GM12801 (cell line): Measurements from ENCODE around the gene KRT17.

Experiments
- TF ChIP-seq, protein P1 (sequence below): IDR thresholded peaks from one replicate; pipeline ENCODE4 v1.5.1; 2011; ENCODE audit warnings: control low read depth; ENCODE audit not compliant: insufficient read length; ENCODE audit errors: extremely low read depth

KRT17 gene

DNA sequence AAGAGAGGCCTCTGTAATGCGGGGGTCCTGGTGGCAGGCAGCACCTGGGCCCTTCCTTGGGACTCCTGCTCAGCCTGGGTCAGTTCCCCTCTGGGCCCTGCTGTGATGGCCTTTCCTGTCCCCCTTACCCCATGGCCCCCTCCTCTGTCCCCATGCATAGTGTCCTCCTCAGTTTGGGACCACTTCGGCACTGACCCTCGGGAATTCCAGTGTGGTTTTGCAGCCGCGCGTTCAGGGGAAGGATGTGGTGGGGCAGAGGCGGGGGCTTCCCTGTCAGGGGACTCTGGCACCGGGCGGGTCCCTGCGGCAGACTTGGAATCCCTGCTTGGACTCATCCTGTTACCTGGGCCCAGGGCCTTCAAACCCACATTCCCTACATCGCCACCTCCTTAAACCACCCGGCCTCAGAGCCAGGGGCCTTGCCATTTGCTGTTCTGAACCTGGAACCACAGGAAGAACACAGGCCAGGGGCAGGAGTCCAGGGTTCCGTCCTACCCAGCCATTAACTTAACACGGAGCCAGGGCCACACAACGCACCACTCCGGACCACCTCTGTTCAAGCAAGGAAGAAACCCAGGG, 32.9 kb upstream of the KRT17 start:
- TF ChIP-seq, protein P1, sequence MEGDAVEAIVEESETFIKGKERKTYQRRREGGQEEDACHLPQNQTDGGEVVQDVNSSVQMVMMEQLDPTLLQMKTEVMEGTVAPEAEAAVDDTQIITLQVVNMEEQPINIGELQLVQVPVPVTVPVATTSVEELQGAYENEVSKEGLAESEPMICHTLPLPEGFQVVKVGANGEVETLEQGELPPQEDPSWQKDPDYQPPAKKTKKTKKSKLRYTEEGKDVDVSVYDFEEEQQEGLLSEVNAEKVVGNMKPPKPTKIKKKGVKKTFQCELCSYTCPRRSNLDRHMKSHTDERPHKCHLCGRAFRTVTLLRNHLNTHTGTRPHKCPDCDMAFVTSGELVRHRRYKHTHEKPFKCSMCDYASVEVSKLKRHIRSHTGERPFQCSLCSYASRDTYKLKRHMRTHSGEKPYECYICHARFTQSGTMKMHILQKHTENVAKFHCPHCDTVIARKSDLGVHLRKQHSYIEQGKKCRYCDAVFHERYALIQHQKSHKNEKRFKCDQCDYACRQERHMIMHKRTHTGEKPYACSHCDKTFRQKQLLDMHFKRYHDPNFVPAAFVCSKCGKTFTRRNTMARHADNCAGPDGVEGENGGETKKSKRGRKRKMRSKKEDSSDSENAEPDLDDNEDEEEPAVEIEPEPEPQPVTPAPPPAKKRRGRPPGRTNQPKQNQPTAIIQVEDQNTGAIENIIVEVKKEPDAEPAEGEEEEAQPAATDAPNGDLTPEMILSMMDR, result no peak

DNA sequence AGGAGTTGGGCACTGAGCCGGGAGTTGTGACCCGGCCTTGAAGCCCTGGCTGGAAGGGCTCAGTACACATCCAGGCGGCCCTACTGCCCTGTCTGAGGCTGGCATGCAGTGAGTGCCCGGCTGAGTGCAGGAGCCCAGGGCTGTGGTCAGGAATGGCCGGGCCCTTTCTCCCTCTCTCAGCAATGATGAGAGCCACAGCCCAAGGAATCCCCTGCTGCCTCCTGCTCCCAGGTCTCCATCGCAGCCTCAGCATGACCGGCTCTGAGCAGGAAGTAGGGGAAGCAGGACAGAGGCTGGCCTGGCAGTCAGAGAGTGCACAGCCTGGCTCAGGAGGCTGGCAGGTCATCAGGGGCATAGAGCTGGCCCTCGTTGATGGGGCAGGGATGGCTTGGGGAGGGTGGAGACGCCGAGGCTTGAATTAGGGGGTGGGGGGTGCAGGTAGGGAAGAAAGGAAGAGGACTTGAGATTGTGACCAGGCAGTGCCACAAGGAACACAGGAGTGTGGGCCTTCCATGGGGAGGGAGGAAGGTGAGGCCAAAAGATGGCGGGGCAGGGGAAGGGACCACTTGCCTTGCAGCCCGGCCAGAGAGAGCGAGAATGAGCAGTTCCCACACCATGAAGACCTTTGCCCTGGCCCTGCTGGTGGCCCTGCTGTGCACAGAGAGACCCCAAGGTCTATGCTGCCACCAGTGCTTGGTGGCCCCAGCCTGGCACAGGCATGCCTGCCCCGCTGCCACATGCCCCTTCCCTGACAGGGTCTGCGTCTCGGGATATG, 32.1 kb upstream of the KRT17 start:
- TF ChIP-seq, protein P1, result no peak

DNA sequence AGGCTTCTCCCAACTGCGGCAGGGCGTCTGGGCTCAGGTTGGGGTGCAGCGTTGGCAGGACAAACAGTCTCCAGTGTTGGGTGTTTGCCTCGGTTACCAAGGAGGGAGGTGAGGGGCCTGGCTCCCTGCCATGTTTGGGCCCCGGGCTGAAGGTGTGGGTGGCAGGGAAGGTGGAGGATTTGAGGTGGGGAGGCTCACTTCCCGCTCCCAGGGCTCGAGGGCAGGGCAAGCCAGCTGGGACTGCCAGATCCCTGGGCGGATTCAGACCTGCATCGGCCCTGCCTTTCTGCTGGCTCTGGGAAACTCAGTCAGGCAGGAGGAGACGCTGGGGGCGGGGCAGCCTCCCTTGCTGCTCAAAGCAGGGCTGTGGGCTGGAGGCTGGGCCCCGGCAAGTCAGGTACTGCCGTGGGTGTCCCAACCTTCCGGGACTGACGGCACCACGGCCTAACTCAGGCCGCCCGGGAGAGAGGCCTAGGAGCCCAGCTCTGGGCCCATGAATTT, 31.3 kb upstream of the KRT17 start:
- TF ChIP-seq, protein P1, result no peak

DNA sequence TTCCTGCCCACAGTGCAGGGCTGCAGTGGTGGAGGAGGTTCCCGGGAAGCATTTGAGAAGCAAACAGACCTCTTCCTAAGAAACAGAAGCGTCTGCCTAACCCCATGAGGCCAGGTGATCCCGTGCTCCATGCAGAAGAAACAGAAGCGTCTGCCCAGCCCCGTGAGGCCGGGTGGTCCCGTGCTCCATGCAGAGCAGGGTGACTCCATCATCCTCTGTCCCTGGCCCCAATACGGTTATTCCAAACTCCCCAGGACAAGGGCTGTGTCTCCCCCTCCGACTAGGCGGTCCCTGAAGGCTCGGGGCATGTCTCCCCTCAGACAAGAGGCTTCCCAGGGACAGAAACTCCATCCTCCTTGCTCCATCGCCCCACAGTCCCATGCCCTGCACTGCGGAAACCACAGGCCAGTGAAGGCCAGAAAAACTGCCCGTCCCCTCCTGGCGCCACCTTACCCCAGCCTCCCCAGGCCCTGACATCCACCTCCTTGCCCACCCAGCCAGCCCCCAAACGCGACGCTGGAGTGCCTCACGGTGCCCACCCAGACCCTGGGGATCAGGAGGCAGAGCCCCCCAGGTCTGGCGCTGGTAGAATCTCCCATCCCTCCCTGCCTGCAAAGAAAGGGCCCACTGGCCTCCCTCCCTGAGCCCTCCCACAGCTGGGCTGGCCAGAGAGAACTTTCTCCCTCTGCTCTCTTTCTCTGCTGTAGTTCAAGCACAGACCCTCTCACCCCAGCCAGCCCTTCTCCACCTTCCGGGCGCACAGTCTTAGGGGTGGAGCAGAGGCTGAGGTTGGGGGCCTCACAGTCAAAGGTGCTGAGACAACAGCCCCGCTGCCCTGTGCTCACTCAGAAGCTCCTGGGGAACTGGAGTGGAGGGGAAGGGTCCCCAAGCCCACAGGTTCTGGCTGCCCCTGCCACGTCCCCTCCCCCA, 30.6 kb upstream of the KRT17 start:
- TF ChIP-seq, protein P1, result no peak

DNA sequence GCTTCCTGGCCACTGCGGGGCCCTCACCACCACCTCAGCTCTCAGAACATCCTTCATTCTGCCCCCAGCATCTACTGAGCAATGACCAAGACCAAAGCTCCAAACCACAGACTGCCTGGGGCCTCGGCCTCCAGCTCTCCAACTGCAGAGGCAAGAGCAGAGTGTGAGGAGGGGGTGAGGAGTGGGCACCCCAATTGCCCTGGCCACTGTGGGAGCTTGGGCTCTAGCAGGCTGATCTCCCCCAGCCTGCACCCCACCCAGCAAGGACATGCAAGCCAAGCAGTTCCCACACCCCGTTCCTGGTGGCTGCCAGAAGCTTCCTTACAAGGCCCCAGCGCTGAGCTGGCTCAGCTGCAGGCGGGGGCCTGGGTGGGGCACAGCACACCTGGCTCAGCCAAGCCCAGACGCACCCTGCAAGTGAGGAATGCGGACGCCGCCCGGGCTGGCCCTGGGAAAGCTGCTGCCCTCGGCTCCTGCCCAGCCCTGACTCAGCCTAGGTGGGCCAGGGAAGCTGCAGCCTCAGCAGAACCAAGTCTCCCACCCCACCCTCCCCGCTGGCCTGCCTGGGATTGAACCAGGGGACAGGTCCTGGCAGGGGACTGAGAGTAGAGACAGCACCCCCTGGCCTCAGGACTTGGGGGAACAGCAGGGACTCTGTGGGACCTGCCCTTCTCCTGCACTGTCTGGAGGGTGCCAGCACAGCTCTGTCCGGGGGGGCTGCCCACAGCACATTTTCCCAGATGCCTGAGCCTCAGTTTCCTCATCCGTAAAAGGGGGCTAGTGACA, 29.7 kb upstream of the KRT17 start:
- TF ChIP-seq, protein P1, result no peak

DNA sequence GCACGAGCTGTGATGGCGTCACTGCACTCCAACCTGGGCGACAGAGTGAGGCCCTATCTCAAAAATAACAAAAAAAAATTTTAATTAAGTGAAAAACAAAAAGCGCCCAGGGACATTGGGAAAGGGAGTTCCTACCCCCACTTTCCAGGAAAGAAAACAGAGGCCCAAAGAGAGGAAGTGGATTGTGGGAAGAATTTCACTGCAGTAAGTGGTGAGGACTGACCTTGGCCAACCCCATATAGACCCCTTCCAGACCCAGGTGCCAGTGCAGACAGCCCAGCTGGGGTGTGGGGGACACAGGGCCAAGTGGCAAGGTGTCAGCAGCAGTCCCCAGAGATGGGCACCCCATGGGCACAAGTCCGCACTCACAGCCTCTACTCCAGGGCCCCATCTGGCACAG, 29.0 kb upstream of the KRT17 start:
- TF ChIP-seq, protein P1, result no peak
